ENCODE data around the gene IRF1. TPM values are rescaled to one million over a fixed set of nuclear protein-coding genes. Genes with fewer than 3 reads are reported as not detected.

The IRF1 gene
- total and polyA plus RNA-seq, 2 of the 8 experiments (the other 6 are each of a cell fraction or from before 2014, with no cell fraction given), result 4.0 to 8.5 TPM

- Histone ChIP-seq H2BK20ac (ENCODE audit: low read length) (no peak overlapping the region), H3K27ac (ENCODE audit: low read depth, low read length) (no peak overlapping the region), H3K4me2 (ENCODE audit: insufficient read depth in 1 of 2, low read depth in 2 of 2, low read length in 2 of 2) (no peak overlapping the region), H2BK15ac (ENCODE audit: low read length) (no peak overlapping the region), H3K4me3 (ENCODE audit: extremely low read depth in 1 of 4, insufficient read depth in 2 of 4, low read depth in 3 of 4, low read length in 4 of 4) (no peak overlapping the region), H4K20me1 (replicated peaks in 1 of 2; ENCODE audit: control insufficient read depth in 1 of 2, insufficient read depth in 2 of 2, low read length in 2 of 2) (no peaks in the 10 kb centered on the region), H2BK5ac (ENCODE audit: low read depth, low read length) (no peak overlapping the region), H4K8ac (ENCODE audit: extremely low read depth, insufficient read depth, low read length) (no peak overlapping the region), H3K79me1 (ENCODE audit: low read depth, low read length) (no peaks in the 10 kb centered on the region), H4K5ac (ENCODE audit: insufficient read length, low read depth, low read length) (no peak overlapping the region), H3K79me2 (ENCODE audit: control insufficient read depth in 1 of 2, insufficient read depth in 2 of 2, low read length in 2 of 2) (no peaks in the 10 kb centered on the region), H2AFZ (ENCODE audit: low read length) (no peak overlapping the region), H2BK12ac (ENCODE audit: low read depth, low read length) (no peak overlapping the region), H3K4me1 (replicated peaks in 1 of 4; ENCODE audit: control insufficient read depth in 3 of 4, insufficient read depth in 4 of 4, low read length in 3 of 4) (peaks cover 6 to 27% (median 13%) of the 10 kb centered on the region in 4 experiments), H2AK5ac (ENCODE audit: low read depth, low read length) (no peak overlapping the region), H3K23ac (ENCODE audit: insufficient read length) (no peak overlapping the region), H3K4ac (replicated peaks; ENCODE audit: insufficient read length, low read depth, low read length) (no peak overlapping the region), H3K23me2 (ENCODE audit: low read depth, low read length) (no peaks in the 10 kb centered on the region), H3K14ac (ENCODE audit: insufficient read length) (no peak overlapping the region), H3K9me3 (ENCODE audit: insufficient read depth in 2 of 2, low read depth in 1 of 2, low read length in 1 of 2) (no peaks in the 10 kb centered on the region), H2BK120ac (replicated peaks; ENCODE audit: low read depth, low read length) (no peak overlapping the region), H3K56ac (replicated peaks; ENCODE audit: insufficient read length, low read depth, low read length) (no peak overlapping the region), H3K36me3 (ENCODE audit: control insufficient read depth in 2 of 4, insufficient read depth in 4 of 4, low read length in 3 of 4) (no peaks in the 10 kb centered on the region), H3K18ac (ENCODE audit: extremely low read depth, low read length) (no peak overlapping the region), H3K9ac (replicated peaks in 1 of 4; ENCODE audit: extremely low read depth in 1 of 4, low read depth in 3 of 4, low read length in 3 of 4) (no peak overlapping the region), H3K27me3 (replicated peaks in 1 of 4; ENCODE audit: control insufficient read depth in 3 of 4, extremely low read depth in 1 of 4, insufficient read depth in 3 of 4, low read length in 3 of 4) (no peaks in the 10 kb centered on the region), H4K91ac (replicated peaks; ENCODE audit: insufficient read length, low read length) (no peak overlapping the region)
- ChIA-PET CTCF (ENCODE audit: partially characterized antibody) (interaction anchor here (1.7 to 2.4 kb wide), 2 partner anchors 17 to 29 kb away, joined by 5 to 10 read pairs; partner anchors contain the start of gene IRF1), POLR2A (ENCODE audit: partially characterized antibody) (interaction anchor here (6.1 kb wide), 1 partner anchor 29 kb away, joined by 35 read pairs; the partner anchor contains the start of gene IRF1)
- FAIRE-seq (no peak), DNase-seq (ENCODE audit: low read depth in 1 of 2, low spot score in 2 of 2) (no peak)
- WGBS, 2 experiments (ENCODE audit: extremely low coverage in 1 of 2, insufficient coverage in 1 of 2, insufficient read length in 1 of 2, insufficient replicate concordance in 2 of 2, low coverage in 1 of 2, low lambda C conversion rate in 2 of 2, missing lambda C conversion rate in 1 of 2), result 76% methylated on average over 5 of the region's 5 CpGs; no CpG with 5 or more reads in 1 of the 2 experiments
- TF ChIP-seq KDM5A (IDR thresholded peaks at IDR 0.05; ENCODE audit: low read length) (no peak), SUZ12 (IDR thresholded peaks at IDR 0.05; ENCODE audit: low read length) (no peak), BRCA1 (IDR thresholded peaks at IDR 0.05; ENCODE audit: low read depth, low read length) (no peak), SAP30 (IDR thresholded peaks at IDR 0.05; ENCODE audit: insufficient read depth, insufficient replicate concordance, low read length) (no peak), SIN3A (conservative IDR thresholded peaks at IDR 0.05 in 1 of 2, IDR thresholded peaks at IDR 0.05 in 1 of 2; ENCODE audit: low read depth in 1 of 2, low read length in 2 of 2) (no peak), RXRA (IDR thresholded peaks at IDR 0.05; ENCODE audit: insufficient read depth, low read depth, low read length) (no peak), ZNF274 (IDR thresholded peaks at IDR 0.05; ENCODE audit: borderline replicate concordance, extremely low read depth, low read length) (no peak), YY1 (IDR thresholded peaks at IDR 0.05; ENCODE audit: low read depth, low read length) (no peak), SP4 (IDR thresholded peaks at IDR 0.05; ENCODE audit: low read length) (no peak), SRF (IDR thresholded peaks at IDR 0.05; ENCODE audit: low read depth, low read length) (no peak)
Observed at GRCh38 chr5:132460846-132461568, 29.6 kb downstream of the IRF1 start.

Data from H1 (cell line).